Glutamatergic neuron (in vitro differentiated cells): Measurements from ENCODE around the gene MS4A8. TPM values are rescaled to one million over a fixed set of nuclear protein-coding genes. Genes with fewer than 3 reads are reported as not detected.
"Not testable (repeated sequence)": the region's sequence is repeated elsewhere in the genome, so short reads cannot be mapped to it uniquely, and the experiment has no call there.

Source experiments
- DNase-seq: peaks from one replicate; pipeline ENCODE4 v3.0.0; 2022
- H3K27ac Mint-ChIP-seq: one replicate; pipeline ENCODE4 v1.8.0; 2020; ENCODE audit warnings: mild to moderate bottlenecking, mixed read lengths, inconsistent platforms; ENCODE audit not compliant: unreplicated experiment
- H3K27me3 Mint-ChIP-seq: one replicate; pipeline ENCODE4 v1.8.0; 2020; ENCODE audit warnings: mild to moderate bottlenecking, moderate library complexity, mixed read lengths, inconsistent platforms; ENCODE audit not compliant: unreplicated experiment
- H3K36me3 Mint-ChIP-seq: one replicate; pipeline ENCODE4 v1.8.0; 2020; ENCODE audit warnings: mild to moderate bottlenecking, mixed read lengths, inconsistent platforms; ENCODE audit not compliant: unreplicated experiment
- H3K4me1 Mint-ChIP-seq: one replicate; pipeline ENCODE4 v1.8.0; 2020; ENCODE audit warnings: mild to moderate bottlenecking, low read depth, mixed read lengths, inconsistent platforms; ENCODE audit not compliant: unreplicated experiment
- H3K4me3 Mint-ChIP-seq: one replicate; pipeline ENCODE4 v1.8.0; 2020; ENCODE audit warnings: mild to moderate bottlenecking, mixed read lengths, inconsistent platforms; ENCODE audit not compliant: unreplicated experiment
- H3K9me3 Mint-ChIP-seq: one replicate; pipeline ENCODE4 v1.8.0; 2020; ENCODE audit warnings: mild to moderate bottlenecking, moderate library complexity, mixed read lengths, inconsistent platforms; ENCODE audit not compliant: unreplicated experiment
- total RNA-seq: library from RNA; stranded (reverse); fragmentation: NEBNext Ultra II Directional; extraction: Animal tissue kit (Norgen Biotek cat#: 25700); gene quantifications from one replicate; pipeline ENCODE4 v1.2.1, GENCODE V29; 2021; ENCODE audit not compliant: unreplicated experiment
- TF ChIP-seq, protein P1 (sequence below): fragments of 200-600 bp; sonication (generic); IDR thresholded peaks from one replicate; pipeline ENCODE4 v1.5.0; 2021; ENCODE audit not compliant: partially characterized antibody, unreplicated experiment

MS4A8 gene
- total RNA-seq, 1 donor from 2014 or later: not detected

DNA sequence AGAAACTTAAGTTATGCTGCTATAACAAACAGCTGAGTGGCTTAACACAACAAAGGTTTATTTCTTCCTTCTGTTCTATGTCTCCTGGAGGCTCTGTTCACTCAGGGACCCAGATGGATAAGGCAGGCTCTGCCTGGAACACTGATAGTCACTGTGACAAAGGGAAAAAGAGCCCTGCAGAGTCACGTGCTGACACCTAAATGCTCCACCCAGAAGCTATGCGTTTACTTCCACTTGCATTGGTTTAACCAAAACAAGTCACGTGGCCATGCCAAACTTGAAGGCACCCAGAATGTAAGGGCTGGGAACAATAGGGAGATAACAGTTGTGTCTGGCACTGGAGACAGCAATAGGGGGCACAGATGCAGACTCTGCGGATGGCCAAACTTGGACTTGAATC, 53.9 kb downstream of the MS4A8 start:
- Mint-ChIP-seq H3K27ac (no peak overlapping the region), H3K27me3 (peaks cover 6% of the 10 kb centered on the region), H3K36me3 (no peaks in the 10 kb centered on the region), H3K9me3 (peaks cover 2% of the 10 kb centered on the region), H3K4me1 (no peaks in the 10 kb centered on the region), H3K4me3 (no peak overlapping the region)
- TF ChIP-seq, protein P1, sequence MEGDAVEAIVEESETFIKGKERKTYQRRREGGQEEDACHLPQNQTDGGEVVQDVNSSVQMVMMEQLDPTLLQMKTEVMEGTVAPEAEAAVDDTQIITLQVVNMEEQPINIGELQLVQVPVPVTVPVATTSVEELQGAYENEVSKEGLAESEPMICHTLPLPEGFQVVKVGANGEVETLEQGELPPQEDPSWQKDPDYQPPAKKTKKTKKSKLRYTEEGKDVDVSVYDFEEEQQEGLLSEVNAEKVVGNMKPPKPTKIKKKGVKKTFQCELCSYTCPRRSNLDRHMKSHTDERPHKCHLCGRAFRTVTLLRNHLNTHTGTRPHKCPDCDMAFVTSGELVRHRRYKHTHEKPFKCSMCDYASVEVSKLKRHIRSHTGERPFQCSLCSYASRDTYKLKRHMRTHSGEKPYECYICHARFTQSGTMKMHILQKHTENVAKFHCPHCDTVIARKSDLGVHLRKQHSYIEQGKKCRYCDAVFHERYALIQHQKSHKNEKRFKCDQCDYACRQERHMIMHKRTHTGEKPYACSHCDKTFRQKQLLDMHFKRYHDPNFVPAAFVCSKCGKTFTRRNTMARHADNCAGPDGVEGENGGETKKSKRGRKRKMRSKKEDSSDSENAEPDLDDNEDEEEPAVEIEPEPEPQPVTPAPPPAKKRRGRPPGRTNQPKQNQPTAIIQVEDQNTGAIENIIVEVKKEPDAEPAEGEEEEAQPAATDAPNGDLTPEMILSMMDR: no peak
- no peak for DNase-seq

DNA sequence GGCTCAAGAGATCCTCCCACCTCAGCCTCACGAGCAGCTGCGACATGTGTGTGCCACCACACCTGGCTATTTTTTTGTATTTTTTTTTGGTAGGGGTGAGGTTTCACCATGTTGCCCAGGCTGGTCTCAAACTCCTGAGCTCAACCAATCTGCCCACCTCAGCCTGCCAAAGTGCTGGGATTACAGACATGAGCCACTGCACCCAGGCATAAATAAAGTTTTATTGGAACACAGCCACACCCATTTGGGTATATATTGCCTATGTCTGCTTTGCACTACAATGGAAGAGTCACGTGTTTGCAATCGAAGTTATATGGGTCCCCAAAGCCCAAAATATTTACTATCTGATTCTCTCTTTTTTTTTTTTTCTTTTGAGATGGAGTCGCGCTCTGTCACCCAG, 55.5 kb downstream of the MS4A8 start:
- H3K36me3 Mint-ChIP-seq: no peaks in the 10 kb centered on the region
- TF ChIP-seq, protein P1: no peak
- H3K4me3 Mint-ChIP-seq: no peak overlapping the region
- peaks cover 2% of the 10 kb centered on the region for H3K9me3 Mint-ChIP-seq
- H3K27ac Mint-ChIP-seq: no peak overlapping the region
- peaks cover 6% of the 10 kb centered on the region for H3K27me3 Mint-ChIP-seq
- no peaks in the 10 kb centered on the region for H3K4me1 Mint-ChIP-seq
- DNase-seq: no peak

DNA sequence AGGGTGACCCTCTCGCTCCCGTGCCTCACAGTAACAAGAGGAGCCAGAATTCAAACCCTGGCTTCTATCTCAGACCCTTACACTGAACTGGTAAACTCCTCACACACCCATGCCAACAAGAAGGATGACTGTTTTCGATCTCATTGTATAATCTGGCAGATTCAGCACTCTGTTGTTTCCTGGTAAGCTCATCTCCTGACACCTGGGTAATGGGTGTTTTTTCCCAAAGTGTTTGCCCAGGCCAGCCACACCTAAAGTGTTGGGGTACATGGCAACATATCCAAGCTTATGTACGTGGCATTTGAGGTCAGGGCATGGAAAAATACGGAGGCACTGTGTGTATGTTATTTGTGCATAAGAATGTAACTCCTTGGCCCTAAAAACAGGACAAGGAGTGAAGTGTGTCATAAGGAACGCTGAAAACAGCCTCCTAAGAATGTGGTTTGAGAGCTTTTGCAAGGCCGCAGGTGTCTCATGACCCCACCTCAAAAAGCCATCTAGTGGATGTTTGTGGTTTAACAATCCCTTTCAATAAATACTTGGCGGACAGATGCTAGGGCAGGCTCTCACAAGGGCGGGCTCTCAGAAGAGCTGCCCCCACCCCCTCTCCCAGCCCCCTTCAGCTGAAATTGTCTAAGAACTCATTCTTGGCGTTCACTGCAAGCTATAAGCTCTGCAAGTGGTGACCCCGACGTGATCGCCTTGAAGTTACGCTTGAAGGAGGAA, 57.1 kb downstream of the MS4A8 start, which contains the start of gene MS4A15:
Gene MS4A15, plus strand, starts transcription at position 561 of the 726 bp plus-strand sequence. CDS start 6,867 bp downstream, outside the sequence.
- no peaks in the 10 kb centered on the region for H3K9me3 Mint-ChIP-seq

DNA sequence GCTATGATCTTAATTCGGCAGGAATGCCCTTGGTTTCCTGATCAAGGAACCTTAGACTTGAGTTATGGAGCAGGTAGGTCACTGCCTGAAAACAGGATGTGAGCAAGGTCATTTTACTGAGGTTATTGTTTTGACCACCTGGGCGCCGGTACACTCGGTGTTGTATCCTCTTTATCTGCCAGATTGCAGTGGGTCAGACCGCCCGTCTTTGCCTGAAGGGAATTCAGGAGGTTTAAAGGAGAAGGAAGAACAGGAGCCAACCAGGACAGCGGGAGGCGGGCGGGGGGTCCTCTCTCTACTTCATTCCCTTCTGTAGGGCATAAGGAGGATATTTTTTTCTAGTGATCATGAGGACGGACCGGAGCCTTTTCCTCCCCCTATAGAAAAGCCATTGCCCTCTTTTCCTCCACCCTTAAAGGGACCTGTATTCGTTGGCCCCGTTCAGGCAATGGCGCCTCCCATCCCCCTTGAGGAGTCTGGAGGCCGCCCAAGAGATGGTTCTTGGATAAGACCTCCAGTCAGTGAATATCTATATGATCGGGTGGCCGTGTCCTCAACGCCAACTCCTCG, 57.9 kb downstream of the MS4A8 start:
- H3K27me3 Mint-ChIP-seq: peaks cover 4% of the 10 kb centered on the region
- H3K36me3 Mint-ChIP-seq: no peaks in the 10 kb centered on the region
- no peak overlapping the region for H3K27ac Mint-ChIP-seq
- no peak for DNase-seq
- no peaks in the 10 kb centered on the region for H3K4me1 Mint-ChIP-seq
- no peaks in the 10 kb centered on the region for H3K9me3 Mint-ChIP-seq
- H3K4me3 Mint-ChIP-seq: no peak overlapping the region
- TF ChIP-seq, protein P1: no peak

More for the DNA sequence above, 57.1 kb downstream of the MS4A8 start, which contains the start of gene MS4A15:
- DNase-seq: no peak
- H3K27ac Mint-ChIP-seq: no peak within 1 kb of the TSS
- no peaks in the 10 kb centered on the region for H3K4me1 Mint-ChIP-seq
- peaks cover 4% of the 10 kb centered on the region for H3K27me3 Mint-ChIP-seq
- no peak within 1 kb of the TSS for H3K4me3 Mint-ChIP-seq
- TF ChIP-seq, protein P1: peak; percentile 70
- H3K36me3 Mint-ChIP-seq: no peaks in the 10 kb centered on the region

DNA sequence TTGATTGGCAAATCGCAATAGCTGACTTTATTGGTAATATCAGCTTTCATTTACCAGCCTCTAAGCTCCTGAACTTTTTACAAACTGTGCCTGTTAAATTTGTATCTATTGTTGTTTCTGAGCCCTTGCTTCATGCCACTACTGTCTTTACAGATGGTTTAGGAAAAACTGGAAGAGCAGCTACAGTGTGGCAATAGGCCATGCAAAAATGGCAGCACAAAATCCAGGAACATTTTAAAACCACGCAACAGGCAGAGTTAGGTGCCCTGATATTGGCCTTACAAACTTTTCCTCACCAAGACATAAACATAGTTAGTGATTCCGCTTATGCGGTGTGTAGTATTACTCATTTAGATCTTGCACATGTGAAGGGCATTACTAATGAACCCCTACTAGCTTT, 59.3 kb downstream of the MS4A8 start:
- H3K36me3 Mint-ChIP-seq, H3K27ac Mint-ChIP-seq, H3K4me1 Mint-ChIP-seq: not testable (repeated sequence)

DNA sequence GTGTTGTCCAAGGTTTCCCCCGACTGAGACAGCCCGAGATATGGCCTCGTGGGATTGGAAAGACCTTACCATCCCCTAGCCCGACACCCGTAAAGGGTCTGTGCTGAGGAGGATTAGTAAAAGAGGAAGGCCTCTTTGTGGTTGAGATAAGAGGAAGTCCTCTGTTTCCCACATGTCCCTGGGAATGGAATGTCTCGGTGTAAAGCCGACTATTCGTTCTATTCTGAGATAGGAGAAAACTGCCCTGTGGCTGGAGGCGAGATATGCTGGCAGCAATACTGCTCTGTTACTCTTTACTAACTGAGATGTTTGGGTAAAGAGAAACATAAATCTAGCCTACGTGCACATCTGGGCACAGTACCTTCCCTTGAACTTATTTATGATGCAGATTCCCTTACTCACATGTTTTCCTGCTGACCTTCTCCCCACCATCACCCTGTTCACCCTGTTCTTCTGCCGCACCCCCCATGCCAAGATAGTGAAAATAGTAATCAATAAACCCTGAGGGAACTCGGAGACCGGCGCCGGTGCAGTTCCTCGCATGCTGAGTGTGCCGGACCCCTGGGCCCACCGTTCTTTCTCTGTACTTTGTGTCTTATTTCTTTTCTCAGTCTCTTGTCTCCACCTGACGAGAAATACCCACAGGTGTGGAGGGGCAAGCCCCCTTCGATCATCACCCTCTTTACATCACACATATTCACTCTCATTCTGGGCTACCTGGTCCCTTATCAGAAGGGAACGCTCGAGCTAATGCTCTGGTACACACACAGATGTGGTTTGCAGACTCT, 60.2 kb downstream of the MS4A8 start:
- not testable (repeated sequence) for H3K27me3 Mint-ChIP-seq, H3K27ac Mint-ChIP-seq, H3K36me3 Mint-ChIP-seq, H3K9me3 Mint-ChIP-seq, H3K4me1 Mint-ChIP-seq, H3K4me3 Mint-ChIP-seq, DNase-seq

More for the DNA sequence above, 59.3 kb downstream of the MS4A8 start:
- not testable (repeated sequence) for H3K4me3 Mint-ChIP-seq, H3K9me3 Mint-ChIP-seq, H3K27me3 Mint-ChIP-seq, DNase-seq
